ENCODE data around the gene RBCK1.
"Not testable (repeated sequence)": the region's sequence is repeated elsewhere in the genome, so short reads cannot be mapped to it uniquely, and the experiment has no call there.

The RBCK1 gene

DNA sequence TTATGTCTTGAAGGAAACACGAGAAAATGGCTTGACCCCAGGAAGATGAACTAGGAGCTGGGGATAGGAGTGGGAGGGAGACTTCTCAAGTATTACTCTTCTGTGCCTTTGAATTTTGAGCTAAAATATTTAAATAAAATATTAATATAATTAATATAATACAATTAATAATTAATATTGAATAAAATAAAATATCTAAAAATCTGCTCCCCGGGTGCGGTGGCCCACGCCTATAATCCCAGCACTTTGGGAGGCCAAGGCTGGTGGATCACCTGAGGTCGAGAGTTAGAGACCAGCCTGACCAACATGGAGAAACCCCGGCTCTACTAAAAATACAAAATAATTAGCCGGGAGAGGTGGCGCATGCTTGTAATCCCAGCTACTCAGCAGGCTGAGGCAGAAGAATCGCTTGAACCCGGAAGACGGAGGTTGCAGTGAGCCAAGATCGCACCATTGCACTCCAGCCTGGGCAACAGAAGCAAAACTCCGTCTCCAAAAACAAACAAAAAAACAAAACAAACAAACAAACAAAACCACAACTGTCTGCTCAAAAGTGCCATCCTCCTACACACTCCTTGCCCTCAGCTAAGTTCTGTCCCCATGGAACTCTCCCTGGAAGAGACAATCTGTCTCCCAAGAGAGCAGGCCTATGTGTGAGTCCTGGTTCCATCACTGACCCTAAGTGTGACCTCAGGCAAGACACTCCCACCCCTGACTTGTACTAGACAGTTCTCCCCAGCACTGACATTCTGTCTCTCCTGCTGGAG, 41.2 kb upstream of the RBCK1 start:
- Histone ChIP-seq H3K4me1 (peaks cover 28% of the 10 kb centered on the region), H3K9me3 (no peaks in the 10 kb centered on the region), H3K27me3 (no peaks in the 10 kb centered on the region), H3K36me3 (no peaks in the 10 kb centered on the region), H3K4me3 (no peak overlapping the region), H3K27ac (no peak overlapping the region), H3K4me2 (no peak overlapping the region), H3K9ac (no peak overlapping the region), H4K20me1 (no peaks in the 10 kb centered on the region)
- no peak for TF ChIP-seq Cebpa-rat (IDR thresholded peaks at IDR 0.05)

DNA sequence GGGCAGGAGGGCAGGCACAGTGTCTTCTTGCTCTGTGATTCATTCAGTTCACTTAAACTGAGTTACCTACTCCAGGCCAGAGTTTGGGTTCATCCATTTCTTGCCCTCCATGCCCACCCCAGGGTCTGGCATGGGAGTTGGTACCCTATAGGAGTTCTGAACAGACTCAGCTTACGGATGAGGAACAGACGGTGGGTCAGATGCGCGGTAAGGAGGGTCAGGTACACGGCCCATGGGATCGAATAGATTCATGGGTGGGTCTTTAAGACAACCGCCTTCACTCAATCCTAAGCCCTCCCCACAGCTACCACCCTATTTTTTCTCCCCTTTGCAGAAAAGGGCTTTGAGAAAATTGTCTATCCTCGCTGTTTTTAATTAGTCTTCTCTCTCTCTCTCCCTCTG, 40.6 kb upstream of the RBCK1 start:
- no peak for TF ChIP-seq Cebpa-rat (IDR thresholded peaks at IDR 0.05)
- Histone ChIP-seq H3K27ac (no peak overlapping the region), H3K36me3 (no peaks in the 10 kb centered on the region), H3K9ac (no peak overlapping the region), H3K27me3 (no peaks in the 10 kb centered on the region), H3K4me2 (no peak overlapping the region), H4K20me1 (no peaks in the 10 kb centered on the region), H3K9me3 (no peaks in the 10 kb centered on the region), H3K4me3 (no peak overlapping the region), H3K4me1 (peaks cover 28% of the 10 kb centered on the region)

DNA sequence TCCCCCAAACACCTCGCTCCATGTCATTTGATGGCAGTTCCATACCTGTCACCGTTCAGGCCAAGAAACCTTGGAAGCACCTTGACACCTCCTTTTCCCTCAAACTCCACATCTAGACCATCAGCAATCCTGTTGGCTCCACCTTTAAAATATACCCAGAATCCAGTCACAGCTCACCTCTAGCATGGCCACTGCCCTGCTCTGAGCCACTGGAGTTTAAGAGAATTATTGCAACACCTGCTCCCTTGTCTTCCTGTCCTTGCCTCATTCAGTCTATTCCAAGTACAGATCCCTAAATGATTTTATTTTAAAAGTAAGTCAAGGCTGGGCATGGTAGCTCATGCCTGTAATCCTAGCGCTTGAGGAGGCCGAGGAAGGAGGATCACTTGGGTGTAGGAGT, 39.2 kb upstream of the RBCK1 start:
- no peak for TF ChIP-seq Cebpa-rat (IDR thresholded peaks at IDR 0.05)
- Histone ChIP-seq H4K20me1 (no peaks in the 10 kb centered on the region), H3K4me1 (peaks cover 29% of the 10 kb centered on the region), H3K4me2 (no peak overlapping the region), H3K9ac (no peak overlapping the region), H3K27me3 (no peaks in the 10 kb centered on the region), H3K27ac (no peak overlapping the region), H3K4me3 (no peak overlapping the region), H3K36me3 (no peaks in the 10 kb centered on the region), H3K9me3 (no peaks in the 10 kb centered on the region)

DNA sequence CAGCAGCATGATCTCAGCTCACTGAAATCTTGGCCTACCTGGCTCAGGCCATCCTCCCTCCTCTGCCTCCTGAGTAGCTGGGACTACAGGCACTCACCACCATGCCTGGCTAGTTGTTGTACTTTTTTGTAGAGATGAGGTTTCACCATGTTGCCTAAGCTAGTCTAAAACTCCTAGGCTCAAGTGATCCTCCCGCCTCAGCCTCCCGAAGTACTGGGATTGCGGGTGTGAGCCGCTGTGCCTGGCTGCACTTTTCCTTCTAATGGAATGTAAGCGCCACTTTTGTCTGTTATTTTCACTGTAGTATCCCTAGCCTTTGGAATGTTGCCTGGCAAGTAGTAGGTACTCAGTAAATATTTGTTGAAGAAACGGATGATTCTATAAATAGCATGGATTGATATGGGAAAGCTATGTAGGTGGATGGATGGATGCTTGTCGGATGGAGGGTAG, 37.9 kb upstream of the RBCK1 start:
- Histone ChIP-seq H3K4me2 (no peak overlapping the region), H3K27ac (no peak overlapping the region), H3K4me3 (no peak overlapping the region), H4K20me1 (no peaks in the 10 kb centered on the region), H3K4me1 (peaks cover 29% of the 10 kb centered on the region), H3K9ac (no peak overlapping the region), H3K36me3 (no peaks in the 10 kb centered on the region), H3K9me3 (no peaks in the 10 kb centered on the region), H3K27me3 (no peaks in the 10 kb centered on the region)
- TF ChIP-seq Cebpa-rat (IDR thresholded peaks at IDR 0.05), result no peak

DNA sequence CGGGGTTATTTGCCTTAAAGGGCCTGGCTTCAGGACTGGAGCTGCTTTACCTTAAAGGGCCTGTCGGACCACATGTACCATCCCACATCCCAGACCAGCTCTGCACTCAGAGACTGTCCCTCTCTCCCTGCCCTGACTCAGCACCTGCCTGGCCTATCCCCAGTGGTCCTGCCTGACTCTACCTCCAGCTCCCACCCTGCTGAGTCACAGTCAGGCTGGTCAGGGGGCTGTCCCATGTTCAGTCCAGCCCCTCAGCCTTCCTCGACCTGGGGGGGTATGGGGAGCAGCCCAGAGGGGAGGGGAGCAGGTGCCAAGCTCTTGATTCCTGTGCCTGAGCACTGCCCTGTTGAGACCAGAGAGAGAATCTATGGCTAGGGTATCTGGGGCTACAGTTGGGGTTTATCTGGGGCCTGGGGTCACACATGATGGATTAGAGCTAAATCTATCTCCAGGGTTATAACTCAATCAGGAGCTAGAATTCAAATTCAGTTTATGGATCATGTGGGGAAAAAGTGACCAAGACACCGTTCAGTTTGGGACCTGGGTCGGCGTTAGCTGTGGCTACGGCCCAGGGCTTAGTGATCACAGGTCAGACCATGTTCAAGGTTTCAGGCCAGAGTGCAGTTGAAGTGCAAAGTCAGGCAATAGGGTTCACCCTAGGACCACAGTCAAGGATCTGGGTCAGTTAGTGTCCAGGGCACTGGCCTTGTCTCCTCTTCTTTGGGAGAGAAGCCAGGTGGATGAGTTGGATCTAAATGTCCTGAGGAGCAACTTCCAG, 36.9 kb upstream of the RBCK1 start:
- TF ChIP-seq Cebpa-rat (IDR thresholded peaks at IDR 0.05), result no peak
- H3K27ac ChIP-seq, result peak overlapping the region; percentile 74
- peak overlapping the region; percentile 67 for H3K4me2 ChIP-seq
- H3K36me3 ChIP-seq, result no peaks in the 10 kb centered on the region
- peak overlapping the region; percentile 49; the same call in 1 of the 2 replicates for H3K9ac ChIP-seq
- H4K20me1 ChIP-seq, result no peaks in the 10 kb centered on the region
- H3K9me3 ChIP-seq, result no peaks in the 10 kb centered on the region
- no peak overlapping the region for H3K4me3 ChIP-seq
- no peaks in the 10 kb centered on the region for H3K27me3 ChIP-seq
- peaks cover 29% of the 10 kb centered on the region for H3K4me1 ChIP-seq

DNA sequence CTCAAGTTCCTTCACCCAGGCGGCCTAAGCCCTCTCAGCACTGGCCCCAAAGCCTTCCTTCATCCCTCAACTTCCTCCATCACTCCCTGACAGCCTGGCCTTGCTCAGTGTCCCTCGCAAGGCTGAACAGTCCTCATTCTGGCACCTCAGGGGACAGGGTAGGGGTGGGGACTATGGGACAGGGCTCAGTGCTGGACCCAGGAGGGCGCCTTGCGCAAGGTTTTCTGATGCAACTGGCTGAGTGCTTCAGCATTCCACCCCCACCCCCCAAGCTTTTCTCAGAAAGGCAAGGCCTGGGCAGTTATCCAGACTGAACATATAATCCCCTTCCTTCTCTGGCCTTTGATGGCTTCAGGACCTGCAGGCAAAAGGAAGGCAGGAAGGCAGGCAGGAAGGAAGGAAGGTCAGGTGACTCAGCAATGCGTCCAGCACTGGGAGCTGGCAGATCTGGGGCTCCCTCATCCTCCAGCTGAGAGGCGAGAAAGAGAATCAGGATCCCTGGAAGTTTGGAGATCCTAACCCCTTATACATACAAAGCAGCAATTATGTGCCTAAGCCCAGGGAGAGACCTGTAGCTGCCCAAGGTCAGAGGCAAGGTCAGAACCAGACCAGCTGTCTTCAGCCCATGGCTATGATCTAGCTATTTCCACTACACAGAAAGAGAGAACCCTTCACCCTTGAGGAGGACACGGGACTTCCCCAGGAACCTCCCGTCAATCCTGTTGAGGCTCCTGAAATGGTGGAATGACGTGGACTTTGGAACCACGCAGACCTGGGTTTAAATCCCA, 36.1 kb upstream of the RBCK1 start:
- Histone ChIP-seq H3K9ac (peak overlapping the region; percentile 49; the same call in 1 of the 2 replicates), H3K27ac (peak overlapping the region; percentile 74), H3K4me2 (peak overlapping the region; percentile 67), H3K9me3 (no peaks in the 10 kb centered on the region), H3K4me1 (peaks cover 29% of the 10 kb centered on the region), H4K20me1 (no peaks in the 10 kb centered on the region), H3K27me3 (no peaks in the 10 kb centered on the region), H3K4me3 (no peak overlapping the region), H3K36me3 (no peaks in the 10 kb centered on the region)
- TF ChIP-seq Cebpa-rat (IDR thresholded peaks at IDR 0.05), result peak; percentile 68; the same call in 1 of the 2 replicates

DNA sequence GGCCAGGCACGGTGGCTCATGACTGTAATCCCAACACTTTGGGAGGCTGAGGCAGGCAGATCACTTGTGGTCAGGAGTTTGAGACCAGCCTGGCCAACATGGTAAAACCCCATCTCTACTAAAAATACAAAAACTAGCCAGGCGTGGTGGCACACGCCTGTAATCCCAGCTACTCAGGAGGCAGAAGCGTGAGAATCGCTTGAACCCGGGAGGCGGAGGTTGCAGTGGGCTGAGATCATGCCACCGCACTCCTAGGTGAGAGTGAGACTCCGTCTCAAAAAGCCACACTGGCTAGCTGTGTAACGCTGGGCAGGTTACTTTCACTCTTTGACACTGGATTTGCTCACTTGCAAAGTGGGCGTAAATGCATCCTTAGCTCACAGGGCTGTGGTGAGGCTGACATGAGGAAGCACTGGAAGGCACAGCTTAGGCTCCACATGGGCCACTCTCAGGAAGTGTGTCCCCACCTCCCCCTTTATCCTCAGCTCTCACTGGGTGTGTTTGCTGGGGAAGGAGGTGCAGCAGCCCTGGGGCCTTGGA, 35.5 kb upstream of the RBCK1 start:
- H3K36me3 ChIP-seq, H3K27me3 ChIP-seq, H3K9ac ChIP-seq, H3K4me3 ChIP-seq, H3K9me3 ChIP-seq, H4K20me1 ChIP-seq: not testable (repeated sequence)
- peak overlapping the region; percentile 74 for H3K27ac ChIP-seq
- H3K4me1 ChIP-seq, result peaks cover 29% of the 10 kb centered on the region
- H3K4me2 ChIP-seq, result peak overlapping the region; percentile 67

DNA sequence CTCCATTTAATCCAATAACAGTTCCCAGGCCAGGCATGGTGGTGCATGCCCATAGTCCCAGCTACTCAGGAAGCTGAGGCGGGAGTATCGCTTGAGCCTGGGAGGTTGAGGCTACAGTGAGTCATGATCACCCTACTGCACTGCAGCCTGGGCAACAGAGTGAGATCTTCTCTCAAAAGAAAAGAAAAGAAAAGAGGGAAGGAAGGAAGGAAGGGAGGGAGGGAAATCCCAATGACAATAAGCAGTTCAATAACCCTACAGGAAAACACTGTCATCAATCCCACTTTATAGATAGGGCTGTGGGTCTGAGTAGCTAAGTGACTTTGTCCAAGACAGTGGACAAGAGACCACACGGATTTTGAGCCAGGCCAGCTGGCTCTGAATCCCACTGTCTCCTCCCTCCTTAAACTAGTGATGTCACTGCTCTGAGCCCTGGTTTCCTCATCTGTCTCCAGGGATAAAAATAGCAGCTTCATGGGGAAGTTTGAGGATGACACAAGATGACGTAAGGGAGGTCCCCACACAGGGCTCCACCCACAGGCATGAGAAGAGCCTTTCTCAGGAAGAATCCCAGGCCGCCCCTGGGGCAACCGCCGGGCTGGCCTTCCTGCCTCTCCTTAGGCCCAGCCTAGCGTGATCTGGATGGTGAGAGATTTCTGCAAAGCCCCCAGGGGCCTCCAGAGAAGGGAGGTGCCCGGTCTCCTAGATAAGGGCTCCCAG, 34.8 kb upstream of the RBCK1 start:
- Histone ChIP-seq H3K9me3 (no peaks in the 10 kb centered on the region), H3K36me3 (no peaks in the 10 kb centered on the region), H3K4me1 (peaks cover 29% of the 10 kb centered on the region), H4K20me1 (no peaks in the 10 kb centered on the region), H3K9ac (no peak overlapping the region), H3K27me3 (no peaks in the 10 kb centered on the region), H3K4me3 (no peak overlapping the region), H3K4me2 (peak overlapping the region; percentile 67), H3K27ac (0 out of 2 replicates have a peak overlapping the region, but pooled peaks have one; percentile 35)
- TF ChIP-seq Cebpa-rat (IDR thresholded peaks at IDR 0.05), result no peak

DNA sequence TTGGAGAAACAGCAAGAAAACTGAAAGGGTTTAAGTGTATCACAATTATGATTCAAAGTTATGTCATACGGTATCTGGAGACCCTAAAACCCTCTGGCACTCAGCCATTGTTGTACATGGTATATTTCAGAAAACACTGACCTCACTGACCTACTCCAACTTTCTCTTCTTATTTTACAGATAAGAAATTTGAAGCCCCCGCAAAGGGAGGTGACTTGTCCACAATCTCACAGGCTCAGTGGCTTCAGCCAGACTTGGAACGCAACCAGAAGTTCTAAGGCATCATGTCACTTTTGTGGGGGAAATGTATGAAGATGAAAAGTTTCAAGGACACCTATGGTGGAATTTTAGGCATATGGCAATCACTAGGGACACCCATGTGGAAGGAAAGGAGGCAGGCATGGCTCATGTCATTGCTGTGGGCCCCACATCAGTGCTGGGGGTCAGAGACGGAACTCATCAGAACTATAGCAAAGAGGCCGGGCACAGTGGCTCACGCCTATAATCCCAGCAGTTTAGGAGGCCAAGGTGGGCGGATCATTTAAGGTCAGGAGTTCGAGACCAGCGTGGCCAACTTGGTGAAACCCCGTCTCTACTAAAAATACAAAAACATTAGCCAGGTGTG, 32.7 kb upstream of the RBCK1 start:
- Histone ChIP-seq H4K20me1 (no peaks in the 10 kb centered on the region), H3K9ac (no peak overlapping the region), H3K27me3 (no peaks in the 10 kb centered on the region), H3K4me2 (no peak overlapping the region), H3K36me3 (no peaks in the 10 kb centered on the region), H3K4me3 (no peak overlapping the region), H3K4me1 (peaks cover 35% of the 10 kb centered on the region), H3K9me3 (no peaks in the 10 kb centered on the region), H3K27ac (no peak overlapping the region)
- no peak for TF ChIP-seq Cebpa-rat (IDR thresholded peaks at IDR 0.05)

Data from BLaER1 (cell line).